ENCODE results near the gene ARHGEF16.

DNA sequence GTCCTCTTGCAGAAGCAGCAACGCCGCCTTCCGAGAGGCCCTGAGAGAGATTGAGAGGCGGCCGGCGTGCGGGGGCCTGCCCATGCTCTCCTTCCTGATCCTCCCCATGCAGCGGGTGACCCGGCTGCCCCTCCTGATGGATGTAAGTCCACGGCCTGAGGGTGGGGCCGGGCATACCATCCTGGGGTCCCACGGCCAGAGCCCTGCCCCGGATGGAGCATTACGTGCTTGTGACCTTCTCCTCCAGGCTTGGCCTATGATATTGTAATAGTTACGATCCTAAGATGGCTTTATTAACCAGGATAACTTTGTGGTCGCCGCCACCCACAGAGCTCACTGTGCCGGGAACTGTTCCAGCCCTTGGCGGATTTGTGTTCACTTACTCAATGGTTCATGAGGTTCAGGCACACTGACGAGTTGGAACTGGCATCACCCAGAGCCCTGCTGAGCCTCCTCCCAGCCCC is 18.9 kb downstream of the ARHGEF16 start:
- TF ChIP-seq, protein P1, sequence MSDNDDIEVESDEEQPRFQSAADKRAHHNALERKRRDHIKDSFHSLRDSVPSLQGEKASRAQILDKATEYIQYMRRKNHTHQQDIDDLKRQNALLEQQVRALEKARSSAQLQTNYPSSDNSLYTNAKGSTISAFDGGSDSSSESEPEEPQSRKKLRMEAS (CRISPR knock-in tag; IDR thresholded peaks at IDR 0.05): no peak
- TF ChIP-seq ZNF416 (CRISPR knock-in tag; IDR thresholded peaks at IDR 0.05) (no peak), CTCF (IDR thresholded peaks at IDR 0.05) (no peak), USF2 (CRISPR knock-in tag; IDR thresholded peaks at IDR 0.05) (no peak), ETV6 (CRISPR knock-in tag; IDR thresholded peaks at IDR 0.05) (no peak), CREM (CRISPR knock-in tag; IDR thresholded peaks at IDR 0.05) (no peak), JUN (CRISPR knock-in tag; IDR thresholded peaks at IDR 0.05) (no peak), ESRRA (CRISPR knock-in tag; IDR thresholded peaks at IDR 0.05; ENCODE audit: borderline replicate concordance) (no peak), GRHL2 (CRISPR knock-in tag; IDR thresholded peaks at IDR 0.05; ENCODE audit: insufficient replicate concordance, severe bottlenecking) (no peak), USF1 (CRISPR knock-in tag; IDR thresholded peaks at IDR 0.05) (no peak), NR2C2 (CRISPR knock-in tag; IDR thresholded peaks at IDR 0.05) (no peak), SP1 (CRISPR knock-in tag; conservative IDR thresholded peaks at IDR 0.05) (no peak)
- TF ChIP-seq, protein P2, sequence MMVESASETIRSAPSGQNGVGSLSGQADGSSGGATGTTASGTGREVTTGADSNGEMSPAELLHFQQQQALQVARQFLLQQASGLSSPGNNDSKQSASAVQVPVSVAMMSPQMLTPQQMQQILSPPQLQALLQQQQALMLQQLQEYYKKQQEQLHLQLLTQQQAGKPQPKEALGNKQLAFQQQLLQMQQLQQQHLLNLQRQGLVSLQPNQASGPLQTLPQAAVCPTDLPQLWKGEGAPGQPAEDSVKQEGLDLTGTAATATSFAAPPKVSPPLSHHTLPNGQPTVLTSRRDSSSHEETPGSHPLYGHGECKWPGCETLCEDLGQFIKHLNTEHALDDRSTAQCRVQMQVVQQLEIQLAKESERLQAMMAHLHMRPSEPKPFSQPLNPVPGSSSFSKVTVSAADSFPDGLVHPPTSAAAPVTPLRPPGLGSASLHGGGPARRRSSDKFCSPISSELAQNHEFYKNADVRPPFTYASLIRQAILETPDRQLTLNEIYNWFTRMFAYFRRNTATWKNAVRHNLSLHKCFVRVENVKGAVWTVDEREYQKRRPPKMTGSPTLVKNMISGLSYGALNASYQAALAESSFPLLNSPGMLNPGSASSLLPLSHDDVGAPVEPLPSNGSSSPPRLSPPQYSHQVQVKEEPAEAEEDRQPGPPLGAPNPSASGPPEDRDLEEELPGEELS (CRISPR knock-in tag; IDR thresholded peaks at IDR 0.05): no peak

Data from WTC11 (cell line).